GM12865 (cell line): ENCODE measurements around the gene ANKZF1.
A peak's percentile ranks its signal among the peaks of the same experiment; 100 is the strongest.

Experiments
- DNase-seq: peaks from one replicate; pipeline ENCODE4 v3.0.0; 2010; ENCODE audit warnings: low read depth
- H3K4me3 ChIP-seq: 2 replicates; pipeline ENCODE4 v1.5.1; 2011; ENCODE audit warnings: mild to moderate bottlenecking, low read depth, low read length, control low read depth
- TF ChIP-seq, protein P1 (sequence below): IDR thresholded peaks from 2 replicates; pipeline ENCODE4 v1.5.1; 2011; ENCODE audit warnings: low read length, control low read depth, low read depth, inconsistent platforms; ENCODE audit not compliant: insufficient read depth; ENCODE audit errors: missing control alignments

Gene ANKZF1, protein sequence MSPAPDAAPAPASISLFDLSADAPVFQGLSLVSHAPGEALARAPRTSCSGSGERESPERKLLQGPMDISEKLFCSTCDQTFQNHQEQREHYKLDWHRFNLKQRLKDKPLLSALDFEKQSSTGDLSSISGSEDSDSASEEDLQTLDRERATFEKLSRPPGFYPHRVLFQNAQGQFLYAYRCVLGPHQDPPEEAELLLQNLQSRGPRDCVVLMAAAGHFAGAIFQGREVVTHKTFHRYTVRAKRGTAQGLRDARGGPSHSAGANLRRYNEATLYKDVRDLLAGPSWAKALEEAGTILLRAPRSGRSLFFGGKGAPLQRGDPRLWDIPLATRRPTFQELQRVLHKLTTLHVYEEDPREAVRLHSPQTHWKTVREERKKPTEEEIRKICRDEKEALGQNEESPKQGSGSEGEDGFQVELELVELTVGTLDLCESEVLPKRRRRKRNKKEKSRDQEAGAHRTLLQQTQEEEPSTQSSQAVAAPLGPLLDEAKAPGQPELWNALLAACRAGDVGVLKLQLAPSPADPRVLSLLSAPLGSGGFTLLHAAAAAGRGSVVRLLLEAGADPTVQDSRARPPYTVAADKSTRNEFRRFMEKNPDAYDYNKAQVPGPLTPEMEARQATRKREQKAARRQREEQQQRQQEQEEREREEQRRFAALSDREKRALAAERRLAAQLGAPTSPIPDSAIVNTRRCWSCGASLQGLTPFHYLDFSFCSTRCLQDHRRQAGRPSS

DNA sequence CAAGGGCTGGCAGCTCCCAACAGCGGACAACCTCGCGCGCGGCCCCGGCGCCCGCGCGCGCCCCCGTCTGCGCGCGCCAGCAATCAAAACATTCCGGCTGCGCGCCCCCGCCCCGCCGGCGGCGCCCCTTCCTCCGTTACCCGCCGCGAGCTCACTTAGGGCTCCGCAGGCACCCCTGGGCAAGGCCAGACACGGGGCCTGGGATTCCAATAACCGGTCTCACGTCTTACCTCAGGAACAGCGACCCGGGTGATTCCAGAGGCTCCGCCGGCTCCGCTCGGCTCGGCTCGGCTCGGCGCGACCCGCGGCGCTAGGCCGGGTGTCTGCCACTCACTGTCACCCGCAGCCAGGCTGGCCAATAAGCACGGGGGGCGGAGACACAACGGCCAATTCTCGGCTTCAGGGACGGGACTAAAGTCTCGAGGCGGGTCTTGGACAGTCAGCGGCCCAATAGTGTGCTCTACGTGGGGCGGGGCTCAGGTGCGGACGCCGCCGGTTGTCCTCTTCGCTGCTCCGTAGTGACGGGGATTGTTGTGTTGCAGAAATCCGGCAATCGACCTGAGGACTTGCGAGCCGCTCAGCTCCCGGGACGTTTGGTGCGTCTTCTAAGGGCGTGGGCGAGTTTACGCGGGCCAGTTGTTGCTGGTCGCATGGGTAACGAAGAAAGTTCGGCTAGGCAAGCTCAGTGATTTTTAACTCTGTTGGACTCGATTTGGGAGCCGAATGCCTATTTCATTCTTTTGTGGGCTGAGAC is at the start of gene ANKZF1, which contains the start of gene ATG9A:
TSS of gene ANKZF1 (plus strand) at position 502 of the 754 bp plus-strand sequence. CDS start 452 bp downstream, outside the sequence.
TSS of gene ATG9A (minus strand) at position 332 of the 754 bp plus-strand sequence. CDS start 1,612 bp downstream, outside the sequence.
- DNase-seq = peak; percentile 98
- TF ChIP-seq, protein P1, sequence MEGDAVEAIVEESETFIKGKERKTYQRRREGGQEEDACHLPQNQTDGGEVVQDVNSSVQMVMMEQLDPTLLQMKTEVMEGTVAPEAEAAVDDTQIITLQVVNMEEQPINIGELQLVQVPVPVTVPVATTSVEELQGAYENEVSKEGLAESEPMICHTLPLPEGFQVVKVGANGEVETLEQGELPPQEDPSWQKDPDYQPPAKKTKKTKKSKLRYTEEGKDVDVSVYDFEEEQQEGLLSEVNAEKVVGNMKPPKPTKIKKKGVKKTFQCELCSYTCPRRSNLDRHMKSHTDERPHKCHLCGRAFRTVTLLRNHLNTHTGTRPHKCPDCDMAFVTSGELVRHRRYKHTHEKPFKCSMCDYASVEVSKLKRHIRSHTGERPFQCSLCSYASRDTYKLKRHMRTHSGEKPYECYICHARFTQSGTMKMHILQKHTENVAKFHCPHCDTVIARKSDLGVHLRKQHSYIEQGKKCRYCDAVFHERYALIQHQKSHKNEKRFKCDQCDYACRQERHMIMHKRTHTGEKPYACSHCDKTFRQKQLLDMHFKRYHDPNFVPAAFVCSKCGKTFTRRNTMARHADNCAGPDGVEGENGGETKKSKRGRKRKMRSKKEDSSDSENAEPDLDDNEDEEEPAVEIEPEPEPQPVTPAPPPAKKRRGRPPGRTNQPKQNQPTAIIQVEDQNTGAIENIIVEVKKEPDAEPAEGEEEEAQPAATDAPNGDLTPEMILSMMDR = no peak
- peak within 1 kb of the TSS; percentile 96 for H3K4me3 ChIP-seq

DNA sequence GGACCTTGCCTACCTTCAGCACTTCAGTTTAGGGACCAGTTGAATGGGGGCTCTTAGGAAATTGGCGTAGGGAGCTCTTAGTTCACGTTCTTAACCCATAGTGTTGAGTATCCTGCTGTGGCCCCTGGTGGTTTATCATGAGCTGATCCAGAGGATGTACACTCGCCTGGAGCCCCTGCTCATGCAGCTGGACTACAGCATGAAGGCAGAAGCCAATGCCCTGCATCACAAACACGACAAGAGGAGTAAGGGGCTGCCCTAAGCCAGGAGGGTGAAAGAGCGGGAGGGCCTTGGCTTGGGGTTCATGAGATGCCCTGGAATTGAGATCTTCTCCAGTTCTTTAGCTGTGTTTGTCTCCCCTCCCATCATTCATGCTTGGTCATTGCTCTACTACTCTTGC is 48.6 kb upstream of the ANKZF1 start:
- DNase-seq = no peak
- TF ChIP-seq, protein P1 = no peak
- no peak overlapping the region for H3K4me3 ChIP-seq

DNA sequence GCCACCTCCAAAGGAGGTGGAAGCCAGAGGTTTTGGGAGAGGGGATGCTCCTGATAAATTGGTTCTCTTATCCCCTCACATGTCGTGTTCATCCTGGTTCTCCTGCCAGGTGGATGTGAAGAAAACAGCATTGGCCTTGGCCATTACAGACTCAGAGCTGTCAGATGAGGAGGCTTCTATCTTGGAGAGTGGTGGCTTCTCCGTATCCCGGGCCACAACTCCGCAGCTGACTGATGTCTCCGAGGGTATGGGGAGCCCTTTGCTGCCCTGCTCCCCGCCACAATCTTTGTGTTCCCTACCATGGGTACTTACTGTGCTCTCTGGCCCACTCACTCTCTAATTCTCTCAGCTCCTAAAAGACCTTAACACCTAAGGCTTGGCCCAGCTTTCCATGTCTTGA is 48.1 kb upstream of the ANKZF1 start:
- TF ChIP-seq, protein P1 = no peak
- no peak overlapping the region for H3K4me3 ChIP-seq
- no peak for DNase-seq

DNA sequence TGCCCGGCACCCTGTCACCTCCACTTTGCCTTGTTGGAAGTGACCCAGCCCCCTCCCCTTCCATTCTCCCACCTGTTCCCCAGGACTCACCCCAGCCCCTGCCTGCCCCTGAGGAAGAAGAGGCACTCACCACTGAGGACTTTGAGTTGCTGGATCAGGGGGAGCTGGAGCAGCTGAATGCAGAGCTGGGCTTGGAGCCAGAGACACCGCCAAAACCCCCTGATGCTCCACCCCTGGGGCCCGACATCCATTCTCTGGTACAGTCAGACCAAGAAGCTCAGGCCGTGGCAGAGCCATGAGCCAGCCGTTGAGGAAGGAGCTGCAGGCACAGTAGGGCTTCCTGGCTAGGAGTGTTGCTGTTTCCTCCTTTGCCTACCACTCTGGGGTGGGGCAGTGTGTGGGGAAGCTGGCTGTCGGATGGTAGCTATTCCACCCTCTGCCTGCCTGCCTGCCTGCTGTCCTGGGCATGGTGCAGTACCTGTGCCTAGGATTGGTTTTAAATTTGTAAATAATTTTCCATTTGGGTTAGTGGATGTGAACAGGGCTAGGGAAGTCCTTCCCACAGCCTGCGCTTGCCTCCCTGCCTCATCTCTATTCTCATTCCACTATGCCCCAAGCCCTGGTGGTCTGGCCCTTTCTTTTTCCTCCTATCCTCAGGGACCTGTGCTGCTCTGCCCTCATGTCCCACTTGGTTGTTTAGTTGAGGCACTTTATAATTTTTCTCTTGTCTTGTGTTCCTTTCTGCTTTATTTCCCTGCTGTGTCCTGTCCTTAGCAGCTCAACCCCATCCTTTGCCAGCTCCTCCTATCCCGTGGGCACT is 47.1 kb upstream of the ANKZF1 start:
- TF ChIP-seq, protein P1 = no peak
- no peak overlapping the region for H3K4me3 ChIP-seq
- no peak for DNase-seq

DNA sequence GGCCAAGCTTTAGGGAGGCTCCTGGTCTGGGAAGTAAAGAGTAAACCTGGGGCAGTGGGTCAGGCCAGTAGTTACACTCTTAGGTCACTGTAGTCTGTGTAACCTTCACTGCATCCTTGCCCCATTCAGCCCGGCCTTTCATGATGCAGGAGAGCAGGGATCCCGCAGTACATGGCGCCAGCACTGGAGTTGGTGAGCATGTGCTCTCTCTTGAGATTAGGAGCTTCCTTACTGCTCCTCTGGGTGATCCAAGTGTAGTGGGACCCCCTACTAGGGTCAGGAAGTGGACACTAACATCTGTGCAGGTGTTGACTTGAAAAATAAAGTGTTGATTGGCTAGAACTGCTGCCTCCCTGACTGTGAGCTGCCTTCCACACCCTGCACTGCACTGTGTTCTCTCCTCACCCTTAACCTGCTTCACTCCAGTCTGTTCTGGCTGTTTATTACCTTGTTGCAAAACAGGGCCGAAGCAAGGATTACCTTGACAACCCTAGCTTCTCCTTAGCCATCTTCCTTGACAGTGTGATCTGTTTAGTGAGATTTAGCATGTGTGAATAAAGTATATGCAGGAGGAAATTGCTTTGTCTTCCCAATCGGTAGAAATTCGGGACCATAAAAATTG is 46.3 kb upstream of the ANKZF1 start:
- TF ChIP-seq, protein P1 = no peak

More for the DNA sequence above, 46.3 kb upstream of the ANKZF1 start:
- no peak for DNase-seq
- H3K4me3 ChIP-seq = no peak overlapping the region
